HG02943 (cell line): ENCODE data around the gene FBXL22.

Experiments used
- ATAC-seq: cut with Tn5 transposase; IDR thresholded peaks from one replicate; pipeline ENCODE4 v1.9.1; 2021; ENCODE audit warnings: mild to moderate bottlenecking, low read depth, moderate library complexity; ENCODE audit not compliant: unreplicated experiment

FBXL22 gene

DNA sequence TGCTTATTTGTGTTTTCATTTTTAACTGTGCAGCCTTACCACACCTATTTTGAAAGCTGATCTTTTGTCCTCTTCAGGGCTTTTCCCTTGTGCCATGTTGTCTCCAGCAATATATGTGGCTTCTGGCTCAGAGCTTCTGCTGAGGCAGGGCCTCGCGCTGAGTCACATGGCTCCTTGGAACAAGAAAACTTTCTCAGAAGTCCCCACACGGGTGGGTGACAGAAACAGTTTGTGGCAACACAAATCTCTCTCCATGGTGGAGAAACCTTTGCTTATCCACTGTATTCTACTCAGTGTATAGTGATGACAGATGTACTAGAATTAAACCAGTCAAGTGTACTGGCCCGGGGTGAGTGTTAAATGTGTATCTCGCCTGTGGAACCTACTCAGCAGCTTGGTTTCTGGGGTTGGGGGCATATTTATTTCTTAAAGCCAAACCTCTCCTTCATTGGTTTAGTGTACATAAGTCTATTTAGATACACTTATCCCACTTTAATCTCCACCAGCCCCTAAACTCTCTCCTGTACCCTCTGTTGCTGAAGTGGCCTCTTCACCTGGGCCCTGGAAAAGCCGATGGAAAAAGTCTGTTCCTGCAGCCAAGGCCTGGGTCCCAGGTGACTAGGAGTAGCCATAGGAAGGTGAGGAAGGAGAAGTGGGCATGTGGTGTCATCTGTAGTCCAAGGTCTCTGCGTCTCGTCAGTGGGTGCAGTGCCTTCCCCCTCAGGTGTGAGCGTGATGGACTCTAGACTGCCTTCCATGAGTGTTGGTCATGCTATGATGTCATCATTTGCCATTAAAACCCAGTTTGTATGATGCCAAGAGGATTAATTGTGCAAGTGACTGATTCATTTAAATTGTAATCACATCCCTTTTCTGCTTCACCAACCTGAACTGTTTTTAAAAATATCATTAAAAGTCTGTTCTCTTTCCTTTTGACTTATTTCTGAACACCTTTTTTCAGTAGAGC is 3.2 kb upstream of the FBXL22 start:
- ATAC-seq: no peak

DNA sequence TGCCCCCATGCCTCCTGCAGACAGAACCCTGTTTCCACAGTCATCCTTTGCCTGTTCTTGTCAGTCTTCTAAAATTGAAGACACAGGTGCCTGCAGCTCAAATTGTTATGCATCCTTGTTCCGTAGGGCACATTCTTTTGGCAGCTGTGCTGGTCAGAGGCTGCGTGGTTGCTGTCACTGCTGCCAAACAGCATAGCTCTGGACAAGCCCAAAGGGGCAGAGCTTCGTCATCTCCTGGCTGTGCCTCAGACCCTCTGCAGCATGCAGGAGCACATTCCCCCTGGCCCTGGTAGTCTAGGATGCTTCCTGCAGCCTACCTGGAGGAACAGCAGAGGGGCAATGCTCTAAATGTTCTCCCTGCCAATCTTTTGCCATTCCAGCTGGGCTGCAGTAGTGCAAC is 2.1 kb upstream of the FBXL22 start:
- ATAC-seq: no peak

DNA sequence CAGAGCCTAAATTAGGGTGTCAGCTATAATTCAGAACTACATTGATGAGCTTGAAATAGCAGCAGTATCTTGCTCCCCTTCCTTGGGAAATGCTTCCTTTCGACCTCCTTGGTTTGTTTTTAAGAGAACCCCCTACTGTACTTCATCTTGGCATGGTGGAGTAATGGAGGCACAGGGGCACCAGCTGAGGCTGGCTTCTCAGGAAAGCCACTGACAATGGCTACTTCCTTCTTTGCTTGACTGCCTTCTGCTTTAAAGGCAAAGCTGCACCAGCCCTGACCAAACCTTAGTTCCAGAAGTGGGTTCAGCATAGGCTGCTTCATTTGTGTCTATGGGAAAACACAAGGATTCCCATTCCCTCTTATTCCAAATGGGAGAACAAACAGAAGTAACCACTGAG is 1.5 kb upstream of the FBXL22 start:
- ATAC-seq: no peak

DNA sequence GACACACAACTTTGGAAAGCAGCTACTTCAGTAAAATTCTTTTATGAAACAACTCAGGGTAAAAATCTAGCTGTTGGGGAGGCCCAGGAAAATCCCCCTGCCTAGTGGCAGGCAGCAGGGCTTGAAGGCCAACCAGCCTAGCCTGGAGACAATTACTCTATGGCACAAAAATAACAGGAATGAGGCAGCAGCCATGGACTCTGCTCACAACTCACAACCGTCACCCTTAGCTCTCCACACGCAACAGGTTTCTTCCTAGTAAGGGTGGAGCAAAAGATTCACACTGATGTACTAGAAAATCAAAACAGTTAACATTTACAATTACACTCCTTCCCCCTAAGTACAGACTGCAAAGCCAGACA is 530 bp upstream of the FBXL22 start:
- no peak for ATAC-seq

DNA sequence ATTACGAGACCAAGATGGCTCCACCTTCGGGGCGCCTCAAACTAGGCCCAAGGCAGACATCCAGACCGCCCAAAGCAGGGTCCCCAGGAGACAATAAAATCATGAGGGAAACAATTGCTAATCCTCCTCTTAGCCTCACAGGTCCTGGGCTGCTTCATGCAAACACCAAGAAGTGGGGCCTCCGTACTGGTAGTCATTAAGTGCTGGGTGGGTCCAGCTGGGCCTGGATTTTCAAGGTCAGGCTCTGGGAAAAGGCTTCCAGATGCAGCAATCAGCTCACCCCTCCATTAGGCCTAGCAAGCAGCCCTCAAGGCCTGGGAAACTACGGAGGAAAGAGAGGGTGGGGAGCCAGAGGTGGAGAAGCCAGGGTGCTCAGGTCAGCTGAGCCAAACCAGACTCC is 634 bp downstream of the FBXL22 start:
- no peak for ATAC-seq

DNA sequence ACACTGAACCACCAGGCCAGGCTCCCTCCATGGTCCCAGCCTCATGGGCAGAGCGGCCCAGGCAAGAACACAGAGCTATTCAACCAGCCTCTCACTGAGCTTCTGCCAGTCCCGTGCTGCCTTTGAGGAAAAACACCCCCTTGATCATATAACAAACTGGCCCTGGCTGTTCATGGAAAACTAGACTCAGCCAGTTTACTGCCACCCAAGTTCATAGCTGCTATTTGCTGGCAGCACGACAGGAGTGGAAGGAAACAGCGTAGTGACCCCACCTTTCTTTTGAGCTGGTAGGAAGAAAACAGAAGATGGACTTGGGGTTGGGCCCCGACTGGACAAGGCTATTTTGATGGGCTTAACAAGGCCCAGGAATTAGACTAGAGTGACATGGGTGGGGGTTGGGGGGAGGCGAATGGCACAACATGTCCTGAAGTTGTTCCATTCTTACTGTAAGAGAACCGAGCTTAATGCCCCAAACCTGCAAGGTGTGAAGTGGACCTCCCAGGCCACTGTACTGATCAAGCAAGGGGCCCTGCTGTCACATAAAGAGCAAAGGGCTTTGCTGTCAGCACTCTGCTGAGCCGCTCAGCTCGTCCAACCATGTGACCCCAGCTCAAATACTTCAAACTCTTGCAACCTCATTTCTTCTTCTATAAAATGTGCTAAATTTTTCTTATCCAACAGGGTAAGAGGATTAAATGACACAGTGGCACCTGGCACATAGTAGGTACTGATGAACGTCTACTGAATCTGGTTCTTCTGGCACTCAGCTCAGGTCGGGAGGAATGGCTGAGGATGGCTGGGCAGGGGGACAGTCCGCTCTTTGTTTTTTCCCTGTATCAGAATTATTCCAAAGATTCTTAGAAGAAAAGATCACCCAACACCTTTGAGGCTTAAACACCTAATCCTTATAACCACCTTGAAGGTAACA is 1.6 kb downstream of the FBXL22 start:
- ATAC-seq: no peak

DNA sequence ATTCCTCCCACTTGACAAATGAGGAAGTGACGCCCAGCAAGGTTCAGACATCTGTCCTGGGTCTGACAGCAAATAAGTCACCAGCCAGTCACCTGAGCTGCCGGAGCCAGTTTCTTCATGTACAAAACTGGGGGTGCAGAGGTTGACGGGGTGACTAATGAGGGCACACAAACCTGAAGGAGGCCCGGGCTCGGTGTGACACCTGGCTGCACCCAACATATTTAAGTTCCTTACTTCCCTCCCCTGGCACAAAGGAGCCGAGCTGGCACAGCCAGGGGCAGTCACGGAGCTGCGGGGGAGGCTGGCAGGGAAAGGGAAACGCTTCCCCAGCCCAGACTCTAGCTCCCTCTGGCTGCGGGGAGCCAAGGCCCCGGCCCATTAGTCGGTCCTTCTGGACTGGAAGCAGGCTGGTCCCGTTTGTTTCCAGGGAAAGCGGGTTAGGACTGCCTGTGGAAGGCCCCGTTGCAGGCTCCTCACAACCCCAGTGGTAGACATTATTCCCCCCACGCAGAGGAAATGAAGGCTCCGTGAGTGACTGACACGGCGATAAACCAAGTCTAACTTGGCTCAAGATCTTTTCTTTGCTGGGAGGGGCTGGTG is 2.3 kb downstream of the FBXL22 start:
- ATAC-seq: no peak

DNA sequence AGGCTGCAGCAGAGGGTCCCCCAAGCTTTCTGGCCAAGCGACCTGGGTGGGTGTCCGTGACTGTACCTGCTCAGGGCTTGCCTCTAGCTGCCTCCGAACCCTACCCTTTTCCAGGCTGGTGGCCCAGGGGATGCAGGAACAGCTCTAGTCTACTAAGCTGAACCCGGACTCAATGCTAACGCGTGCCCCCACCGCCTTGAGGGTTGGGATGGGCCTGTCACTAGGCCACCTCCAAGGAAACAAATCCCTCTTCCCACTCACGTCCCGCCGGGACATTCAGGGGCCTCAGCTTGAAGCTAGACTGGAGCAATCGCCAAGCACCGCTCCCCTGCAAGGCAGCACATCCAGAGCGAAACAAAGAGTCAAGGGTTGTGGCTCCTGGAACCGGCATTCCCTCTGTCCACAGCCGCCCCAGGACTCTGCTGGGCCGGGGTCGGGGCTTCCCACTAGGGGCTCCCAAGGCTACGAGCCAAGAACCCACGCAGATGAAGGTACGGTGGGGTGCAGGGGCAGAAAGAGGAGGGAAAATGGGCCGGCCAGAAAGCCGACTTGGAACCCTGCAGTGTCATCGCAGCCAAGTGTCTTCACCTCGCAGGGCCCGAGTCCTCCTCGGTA is 2.9 kb downstream of the FBXL22 start:
- no peak for ATAC-seq

DNA sequence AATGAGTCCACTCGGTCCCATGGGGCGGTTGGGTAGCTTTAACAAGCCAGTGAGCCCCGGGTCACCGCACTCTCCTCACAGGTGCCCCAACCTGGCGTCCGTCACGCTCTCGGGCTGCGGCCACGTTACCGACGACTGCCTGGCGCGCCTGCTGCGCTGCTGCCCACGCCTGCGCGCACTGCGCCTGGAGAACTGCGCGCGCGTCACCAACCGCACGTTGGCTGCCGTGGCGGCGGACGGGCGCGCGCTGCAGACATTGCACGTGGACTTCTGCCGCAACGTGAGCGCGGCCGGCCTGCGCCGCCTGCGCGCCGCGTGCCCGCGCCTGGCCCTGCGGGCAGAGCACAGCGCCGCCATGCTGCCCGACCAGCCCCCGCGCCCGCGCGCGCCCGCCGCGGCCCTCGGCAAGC is 3.4 kb downstream of the FBXL22 start:
- peak; percentile 62 for ATAC-seq

DNA sequence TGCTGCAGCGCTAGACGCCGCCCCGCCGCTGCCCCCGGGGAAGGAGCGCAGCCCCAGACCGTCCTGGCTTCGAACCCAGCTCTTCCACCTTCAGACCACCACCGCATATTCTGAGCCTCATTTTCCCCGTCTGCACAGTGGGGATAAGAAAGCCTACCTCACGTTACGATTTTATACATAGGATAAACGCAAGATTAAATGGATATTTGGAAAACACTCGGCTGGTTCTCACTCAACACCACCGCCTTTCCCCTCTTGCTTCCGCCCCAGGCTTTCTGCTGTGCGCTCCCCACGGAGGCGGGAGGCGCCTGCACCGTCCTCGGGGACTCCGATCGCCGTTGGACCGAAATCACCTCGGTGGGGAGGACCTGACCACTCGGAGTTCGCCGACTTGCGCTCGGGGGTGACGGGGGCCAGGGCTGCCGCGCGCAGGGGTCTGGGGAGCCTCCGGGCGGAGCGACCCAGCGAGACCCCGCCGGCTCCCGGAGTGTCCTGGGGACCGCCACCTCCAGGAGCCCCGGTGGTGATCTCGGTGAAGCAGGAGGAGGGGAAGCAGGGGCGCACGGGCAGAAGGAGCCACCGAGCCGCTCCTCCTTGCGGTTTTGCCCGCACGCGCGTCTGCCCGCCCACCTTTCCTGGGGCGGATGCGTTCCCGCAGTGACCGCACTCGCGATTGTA is 4.0 kb downstream of the FBXL22 start:
- ATAC-seq: peak; percentile 22

DNA sequence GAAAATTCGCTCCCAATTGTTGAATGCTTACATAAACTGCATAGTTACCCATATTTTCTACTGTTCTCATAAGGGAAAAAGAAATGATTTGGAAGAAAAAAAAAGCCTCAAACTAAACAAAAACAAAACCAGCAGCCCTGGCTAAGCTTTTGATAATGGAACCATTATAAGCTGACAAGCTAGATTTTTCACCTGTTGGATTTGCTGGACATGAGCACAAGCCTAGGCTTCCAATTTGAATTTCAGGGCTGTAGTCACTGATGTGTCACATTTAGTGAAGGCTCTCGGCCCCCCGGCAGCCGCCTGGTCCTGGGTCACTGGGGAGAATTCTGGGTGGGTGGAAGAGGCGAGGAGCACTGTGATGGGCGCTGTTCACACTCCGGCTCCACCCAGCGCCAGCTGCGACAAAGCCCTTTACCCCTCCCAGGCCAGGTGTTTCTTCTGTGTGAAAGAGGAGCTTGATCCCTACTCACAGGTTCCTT is 4.6 kb downstream of the FBXL22 start:
- ATAC-seq: no peak

DNA sequence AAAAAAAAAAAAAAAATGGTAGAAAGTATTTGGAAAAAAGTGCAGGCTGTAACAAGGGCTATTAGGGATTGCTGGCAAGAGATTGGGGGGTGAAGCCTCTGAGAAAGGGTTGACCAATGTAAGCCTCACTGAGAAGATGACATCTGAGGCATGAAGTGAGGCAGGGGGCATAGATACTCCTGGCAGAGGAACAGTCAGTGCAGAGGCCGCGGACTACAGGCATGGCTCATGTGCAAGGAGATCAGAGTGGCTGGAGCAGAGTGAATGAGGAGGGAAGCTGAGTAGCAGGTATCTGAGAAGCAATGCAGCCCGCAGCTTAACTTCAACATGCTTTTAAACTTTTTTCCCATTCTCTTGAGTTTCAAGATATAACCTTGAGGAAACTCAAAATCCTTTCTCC is 5.4 kb downstream of the FBXL22 start:
- ATAC-seq: no peak

DNA sequence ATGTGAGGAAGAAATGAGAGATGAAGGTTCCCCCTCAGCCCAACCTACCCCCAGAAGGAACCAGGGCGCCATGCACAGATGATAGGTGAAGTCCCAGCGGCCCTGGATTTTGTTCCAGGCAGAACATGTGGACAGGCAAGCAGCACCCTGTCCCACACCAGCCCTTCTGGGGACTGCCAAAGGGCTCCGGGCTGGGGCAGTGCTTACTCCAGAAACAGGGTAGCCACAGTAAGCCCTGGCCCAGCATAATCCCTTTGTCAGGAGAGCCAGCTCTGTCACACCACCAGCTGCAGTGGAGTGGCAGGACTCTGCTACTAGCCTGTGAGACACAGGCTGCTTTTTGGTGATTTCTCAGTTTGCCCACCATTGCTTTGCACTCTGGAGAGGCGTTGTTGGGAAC is 6.3 kb downstream of the FBXL22 start:
- no peak for ATAC-seq

DNA sequence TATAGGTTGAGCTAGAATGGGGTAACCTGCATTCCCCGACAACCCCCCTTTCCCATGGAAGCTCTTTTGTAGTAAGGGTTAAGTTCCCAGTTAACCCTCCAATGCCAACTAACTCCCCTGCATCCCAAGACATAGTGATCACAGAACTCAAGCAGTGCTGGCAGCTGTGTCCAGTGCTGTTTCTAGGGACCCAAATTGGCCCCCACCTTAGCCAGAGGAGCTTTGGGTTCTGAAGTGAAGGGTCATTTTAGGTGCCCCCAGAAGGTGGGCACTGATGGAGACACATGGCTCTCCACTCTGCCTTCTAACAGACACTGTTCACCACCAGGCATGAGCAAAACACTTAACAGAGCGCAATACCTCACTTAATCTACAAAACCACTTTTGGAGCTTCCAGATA is 7.1 kb downstream of the FBXL22 start:
- ATAC-seq: no peak

DNA sequence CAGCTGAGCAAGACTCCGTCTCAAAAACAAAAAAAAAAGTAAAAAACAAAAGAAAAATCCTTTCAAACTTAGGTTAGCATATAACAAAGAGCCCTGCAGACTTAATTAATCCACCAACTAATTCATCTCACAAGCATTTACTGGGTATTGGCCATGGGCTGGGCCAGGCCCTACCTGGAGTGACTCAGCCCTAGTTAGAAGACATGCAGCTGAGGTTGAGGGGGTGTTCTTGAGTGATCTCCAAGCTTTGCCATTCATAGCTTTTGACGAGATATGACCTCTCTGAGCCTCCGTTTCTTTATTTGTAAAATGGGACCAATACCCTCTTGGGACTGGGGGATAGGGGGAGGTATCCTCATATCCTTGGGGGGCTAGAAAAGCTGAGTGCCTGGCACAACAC is 7.8 kb downstream of the FBXL22 start:
- ATAC-seq: no peak

DNA sequence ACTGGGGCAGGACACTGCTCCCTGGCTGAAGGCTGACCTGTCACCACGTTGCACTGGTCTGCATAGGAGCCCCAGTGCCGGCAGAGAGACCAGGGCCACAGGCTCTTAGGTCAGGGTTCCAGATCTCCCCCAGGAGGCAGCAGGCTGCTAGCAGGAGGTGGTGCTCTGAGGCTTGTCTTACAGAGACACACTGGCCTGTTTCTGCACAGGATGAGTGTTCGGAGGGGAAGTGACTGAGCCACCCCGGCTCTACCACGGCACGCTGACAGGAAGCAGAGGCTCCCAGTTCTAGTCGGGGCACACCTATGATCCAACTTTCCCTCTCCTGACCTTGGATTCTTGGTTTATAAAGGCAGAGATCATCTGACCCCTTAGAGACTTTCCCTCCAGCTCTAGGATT is 8.6 kb downstream of the FBXL22 start:
- no peak for ATAC-seq

DNA sequence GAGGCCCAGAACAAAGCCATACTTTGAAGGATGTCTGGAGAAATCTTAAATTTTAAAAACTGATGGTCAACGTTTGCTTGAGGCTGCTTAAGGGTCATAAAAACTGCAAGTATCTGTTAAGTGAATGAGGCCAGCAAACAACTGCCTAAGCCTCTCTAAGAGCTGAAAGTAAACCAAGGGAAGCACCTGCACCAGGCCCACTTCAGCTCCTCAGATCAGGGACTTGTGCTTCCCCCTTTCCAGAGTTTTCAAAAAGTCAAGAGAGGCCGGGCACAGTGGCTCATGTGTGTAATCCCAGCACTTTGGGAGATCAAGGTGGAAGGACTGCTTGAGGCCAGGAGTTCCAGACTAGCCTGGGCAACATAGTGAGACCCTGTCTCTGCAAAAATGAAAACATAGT is 9.1 kb downstream of the FBXL22 start:
- no peak for ATAC-seq

DNA sequence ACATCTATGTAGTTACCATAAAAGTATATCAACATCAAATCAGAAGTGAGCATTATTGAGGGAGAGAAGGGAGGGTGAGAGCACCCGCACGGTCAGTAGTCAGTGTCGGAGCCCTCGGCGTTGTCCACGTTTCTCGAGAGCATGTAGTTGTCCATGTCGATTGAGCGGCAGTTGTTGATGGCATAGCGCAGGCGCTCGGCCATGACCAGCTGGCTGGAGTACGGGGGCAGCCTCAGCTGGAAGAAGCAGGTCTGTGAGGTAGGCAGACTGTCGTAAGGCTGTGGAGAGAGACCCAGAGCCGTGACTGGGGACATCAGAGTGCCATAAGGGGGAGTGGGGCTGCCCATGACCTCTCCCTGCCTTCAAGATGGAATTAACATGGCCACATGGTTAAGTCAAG is 11.8 kb downstream of the FBXL22 start:
- ATAC-seq: no peak

DNA sequence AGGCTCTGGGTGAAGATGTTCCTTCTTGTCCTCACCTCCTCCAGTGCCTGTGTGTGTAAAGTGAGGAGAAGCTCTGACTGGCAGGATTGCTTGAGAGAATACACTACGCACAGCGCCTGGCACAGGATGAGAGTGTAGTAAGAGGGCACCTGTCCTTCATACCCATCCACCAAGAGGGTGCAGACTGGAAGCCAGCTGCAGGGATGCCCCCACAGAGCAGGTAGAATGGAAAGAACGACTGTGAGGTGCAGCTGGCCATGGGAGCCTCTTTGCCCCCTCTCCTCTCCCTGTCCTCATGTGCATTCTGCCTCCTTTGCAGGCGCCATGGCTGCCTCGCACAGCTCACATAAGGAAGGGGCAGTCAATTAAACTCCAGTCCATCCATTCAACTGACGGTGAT is 12.3 kb downstream of the FBXL22 start:
- ATAC-seq: no peak
